NCI-H2107 treated with DMSO at 0.1 percent for 48 hours (cell line): ENCODE data around the gene LENG9.
"Not testable (repeated sequence)": the region's sequence is repeated elsewhere in the genome, so short reads cannot be mapped to it uniquely, and the experiment has no call there.

Experiments used
- DNase-seq: peaks from one replicate; lab custom pipeline; 2025; ENCODE audit not compliant: unreplicated experiment; lab: John Stamatoyannopoulos, UW

Gene LENG9

GRCh38 chr19:54463531-54464043 lies at the start of gene LENG9:
Gene LENG9 (minus strand): TSS chr19:54463778. CDS start chr19:54463526, 252 bp downstream.
- peak; percentile 41 for DNase-seq

GRCh38 chr19:54509200-54509940 lies 45.8 kb upstream of the LENG9 start:
- not testable (repeated sequence) for DNase-seq

- DNase-seq, result not testable (repeated sequence)
Measured at GRCh38 chr19:54508487-54508886, 44.9 kb upstream of the LENG9 start.

- DNase-seq, result no peak
Measured at GRCh38 chr19:54507824-54508223, 44.2 kb upstream of the LENG9 start.

GRCh38 chr19:54507038-54507717 lies 43.6 kb upstream of the LENG9 start:
- DNase-seq, result not testable (repeated sequence)

GRCh38 chr19:54506079-54506478 lies 42.5 kb upstream of the LENG9 start:
- DNase-seq, result no peak

GRCh38 chr19:54505542-54505941 lies 42.0 kb upstream of the LENG9 start:
- DNase-seq, result not testable (repeated sequence)

GRCh38 chr19:54502518-54503048 lies 39.0 kb upstream of the LENG9 start, which contains the start of gene LAIR2:
Gene LAIR2 (plus strand): TSS chr19:54502831. CDS start chr19:54502919, 88 bp downstream.
- no peak for DNase-seq

GRCh38 chr19:54498451-54498772 lies 34.8 kb upstream of the LENG9 start:
- not testable (repeated sequence) for DNase-seq

- not testable (repeated sequence) for DNase-seq
Measured at GRCh38 chr19:54497747-54498450, 34.3 kb upstream of the LENG9 start.

- DNase-seq, result not testable (repeated sequence)
Measured at GRCh38 chr19:54495284-54495683, 31.7 kb upstream of the LENG9 start.

- no peak for DNase-seq
Measured at GRCh38 chr19:54493967-54494585, 30.5 kb upstream of the LENG9 start.

GRCh38 chr19:54493056-54493455 lies 29.5 kb upstream of the LENG9 start:
- DNase-seq, result not testable (repeated sequence)

GRCh38 chr19:54492568-54492967 lies 29.0 kb upstream of the LENG9 start:
- DNase-seq, result no peak

- no peak for DNase-seq
Measured at GRCh38 chr19:54489766-54490165, 26.2 kb upstream of the LENG9 start.

- DNase-seq, result no peak
Measured at GRCh38 chr19:54489341-54489740, 25.8 kb upstream of the LENG9 start.

GRCh38 chr19:54485851-54486250 lies 22.3 kb upstream of the LENG9 start:
- no peak for DNase-seq

GRCh38 chr19:54484451-54484850 lies 20.9 kb upstream of the LENG9 start:
- no peak for DNase-seq

GRCh38 chr19:54482889-54483288 lies 19.3 kb upstream of the LENG9 start:
- no peak for DNase-seq

- peak; percentile 14 for DNase-seq
Measured at GRCh38 chr19:54481326-54481930, 17.9 kb upstream of the LENG9 start.
